ENCODE measurements around the gene CYTIP. TPM values are rescaled to one million over a fixed set of nuclear protein-coding genes. Genes with fewer than 3 reads are reported as not detected.

The CYTIP gene
- total RNA-seq, 4 donors from 2014 or later = 5.3 to 10.8 (median 7.1) TPM

- H3K4me3 ChIP-seq (ENCODE audit: low read depth, poor library complexity, severe bottlenecking) = no peak overlapping the region
- no peak for DNase-seq (ENCODE audit: low spot score in 2 of 2)
- TF ChIP-seq CTCF (IDR thresholded peaks at IDR 0.05) = no peak
- no peak for TF ChIP-seq POLR2A (IDR thresholded peaks at IDR 0.05)
- intact Hi-C loops (cut with DNase I; ENCODE audit: low total_unique reads) = no loop called here
Measured at GRCh38 chr2:157476953-157477709, 33.2 kb upstream of the CYTIP start.

DNA sequence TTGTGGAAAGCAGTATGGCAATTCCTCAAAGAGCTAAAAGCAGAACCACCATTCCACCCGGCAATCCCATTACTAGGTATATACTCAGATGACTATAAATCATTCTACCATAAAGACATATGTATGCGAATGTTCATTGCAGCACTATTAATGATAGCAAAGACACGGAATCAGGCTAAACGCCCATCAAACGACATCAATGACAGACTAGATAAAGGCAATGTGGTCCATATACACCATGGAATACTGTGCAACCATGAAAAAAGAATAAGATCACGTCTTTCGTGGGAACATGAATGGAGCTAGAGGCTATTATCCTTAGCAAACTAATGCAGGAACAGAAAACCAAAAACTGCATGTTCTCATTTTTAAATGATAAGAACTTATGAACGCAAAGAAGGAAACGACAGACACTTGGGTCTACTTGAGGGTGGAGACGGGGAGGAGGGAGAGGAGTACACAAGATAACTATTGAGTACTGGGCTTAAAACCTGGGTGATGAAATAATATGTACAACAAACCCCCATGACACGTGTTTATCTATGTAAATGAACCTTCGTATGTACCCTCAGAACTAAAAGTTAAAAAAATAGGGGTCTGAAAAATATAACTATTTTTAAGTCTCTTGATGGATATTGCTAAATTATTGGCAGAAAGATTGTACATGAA is 32.0 kb upstream of the CYTIP start:
- intact Hi-C loops (cut with DNase I; ENCODE audit: low total_unique reads) = no loop called here
- no peak overlapping the region for H3K4me3 ChIP-seq (ENCODE audit: low read depth, poor library complexity, severe bottlenecking)
- 86 to 88% methylated on average over 12 of the region's 12 CpGs for WGBS, 2 donors
- no peak for DNase-seq (ENCODE audit: low spot score in 2 of 2)
- TF ChIP-seq POLR2A (IDR thresholded peaks at IDR 0.05) (no peak), CTCF (IDR thresholded peaks at IDR 0.05) (no peak)

- DNase-seq (ENCODE audit: low spot score in 2 of 2) = no peak
- no peak overlapping the region for H3K4me3 ChIP-seq (ENCODE audit: low read depth, poor library complexity, severe bottlenecking)
- intact Hi-C loops (cut with DNase I; ENCODE audit: low total_unique reads) = no loop called here
- no peak for TF ChIP-seq CTCF (IDR thresholded peaks at IDR 0.05)
- no peak for TF ChIP-seq POLR2A (IDR thresholded peaks at IDR 0.05)
Measured at GRCh38 chr2:157473581-157473980, 29.7 kb upstream of the CYTIP start.

DNA sequence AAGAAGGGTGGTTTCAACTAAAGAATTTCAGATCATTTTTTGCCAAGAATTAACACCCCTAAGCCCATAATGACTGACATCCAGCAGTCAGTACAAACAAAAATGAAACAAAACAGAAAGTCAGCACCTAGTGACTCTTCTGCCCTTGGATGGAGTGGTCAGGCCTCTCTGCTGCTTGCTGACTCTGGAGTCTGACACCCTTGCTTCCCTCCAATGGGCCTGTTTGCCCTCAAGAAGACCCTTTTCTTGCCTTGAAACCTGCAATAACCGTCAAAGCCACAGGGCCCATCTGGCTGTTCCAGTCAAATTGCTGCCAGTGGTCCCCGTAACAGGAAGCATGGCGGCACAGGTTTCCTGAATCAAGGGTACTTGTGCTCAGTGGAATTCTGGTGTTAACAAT is 27.2 kb upstream of the CYTIP start:
- H3K4me3 ChIP-seq (ENCODE audit: low read depth, poor library complexity, severe bottlenecking) = no peak overlapping the region
- TF ChIP-seq CTCF (IDR thresholded peaks at IDR 0.05) (no peak), POLR2A (IDR thresholded peaks at IDR 0.05) (no peak)
- DNase-seq (ENCODE audit: low spot score in 2 of 2) = no peak
- intact Hi-C loops (cut with DNase I; ENCODE audit: low total_unique reads) = no loop called here
- 91 to 96% methylated on average over 3 of the region's 3 CpGs for WGBS, 2 donors

GRCh38 chr2:157470321-157470720 is 26.4 kb upstream of the CYTIP start:
- no peak for TF ChIP-seq POLR2A (IDR thresholded peaks at IDR 0.05)
- TF ChIP-seq CTCF (IDR thresholded peaks at IDR 0.05) = no peak
- H3K4me3 ChIP-seq (ENCODE audit: low read depth, poor library complexity, severe bottlenecking) = no peak overlapping the region
- intact Hi-C loops (cut with DNase I; ENCODE audit: low total_unique reads) = no loop called here
- DNase-seq (ENCODE audit: low spot score in 2 of 2) = no peak

All from lower leg skin (tissue), 4 donors.